Activated T-cell treated with anti-CD3 and anti-CD28 coated beads for 48 hours (primary cell): Measurements from ENCODE around the gene CTCFL.
"Not testable (repeated sequence)": the region's sequence is repeated elsewhere in the genome, so short reads cannot be mapped to it uniquely, and the experiment has no call there.

ENCODE experiments used
- DNase-seq: peaks from one replicate; pipeline ENCODE4 v3.0.0-alpha.2; 2020; ENCODE audit warnings: low read depth

The CTCFL gene

DNA sequence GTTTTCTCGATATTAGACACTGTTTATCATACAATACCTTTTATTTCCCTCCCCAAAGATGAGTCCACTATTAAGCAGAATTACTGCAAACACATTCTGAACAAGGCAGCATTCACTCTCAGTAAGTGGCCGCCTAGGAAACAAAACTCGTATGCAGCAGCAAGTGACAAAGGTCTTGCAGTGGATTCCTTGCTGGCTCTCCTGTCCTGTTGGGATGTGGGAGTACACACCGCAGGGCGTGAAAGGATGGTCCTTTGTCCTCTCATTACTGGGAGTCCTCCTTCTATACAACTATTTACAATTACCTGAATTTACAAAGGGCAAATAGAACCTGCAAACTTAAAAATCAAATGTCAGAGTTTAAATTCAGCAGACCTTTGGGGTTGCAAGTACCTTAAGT lies 16.1 kb downstream of the CTCFL start:
- DNase-seq, result no peak

GRCh38 chr20:57508381-57508780 lies 16.6 kb downstream of the CTCFL start:
- no peak for DNase-seq

DNA sequence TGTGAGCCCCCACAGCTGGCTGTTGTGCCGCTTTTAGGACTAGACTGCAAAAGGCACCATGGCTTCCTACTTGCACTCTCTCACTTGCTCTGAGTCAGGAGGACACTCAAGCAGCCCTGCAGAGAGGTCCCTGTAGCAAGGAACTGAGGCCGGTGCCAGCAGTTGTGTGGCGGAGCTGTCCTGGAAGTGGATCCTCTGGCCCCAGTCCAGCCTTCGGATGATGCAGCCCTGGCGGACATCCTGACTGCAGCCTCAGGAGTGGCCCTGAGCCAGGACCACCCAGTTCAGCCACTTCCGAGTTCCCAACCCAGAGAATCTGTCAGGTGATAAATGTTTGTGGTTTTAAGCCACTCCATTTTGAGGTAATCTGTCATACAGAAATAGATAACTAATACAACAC lies 17.5 kb downstream of the CTCFL start:
- DNase-seq, result no peak

DNA sequence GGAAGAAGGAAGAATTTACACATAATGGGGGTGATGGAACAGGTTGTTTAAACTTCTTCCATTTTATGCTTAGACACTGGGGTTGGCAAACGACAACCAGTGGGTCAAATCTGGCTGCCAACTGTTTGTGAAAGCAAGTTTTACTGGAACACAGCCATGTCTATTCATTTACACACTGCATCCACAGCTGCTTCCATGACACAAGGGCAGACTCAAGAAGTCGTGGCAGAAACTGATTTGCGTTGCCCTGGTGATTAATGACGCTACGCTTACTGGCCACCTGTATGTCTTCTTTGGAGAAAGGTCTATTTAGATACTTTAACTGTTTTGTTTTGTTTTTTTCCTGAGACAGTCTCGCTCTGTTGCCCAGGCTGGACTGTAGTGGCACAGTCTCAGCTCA lies 19.0 kb downstream of the CTCFL start:
- DNase-seq, result no peak

- no peak for DNase-seq
Measured at GRCh38 chr20:57504411-57504810, 20.5 kb downstream of the CTCFL start.

DNA sequence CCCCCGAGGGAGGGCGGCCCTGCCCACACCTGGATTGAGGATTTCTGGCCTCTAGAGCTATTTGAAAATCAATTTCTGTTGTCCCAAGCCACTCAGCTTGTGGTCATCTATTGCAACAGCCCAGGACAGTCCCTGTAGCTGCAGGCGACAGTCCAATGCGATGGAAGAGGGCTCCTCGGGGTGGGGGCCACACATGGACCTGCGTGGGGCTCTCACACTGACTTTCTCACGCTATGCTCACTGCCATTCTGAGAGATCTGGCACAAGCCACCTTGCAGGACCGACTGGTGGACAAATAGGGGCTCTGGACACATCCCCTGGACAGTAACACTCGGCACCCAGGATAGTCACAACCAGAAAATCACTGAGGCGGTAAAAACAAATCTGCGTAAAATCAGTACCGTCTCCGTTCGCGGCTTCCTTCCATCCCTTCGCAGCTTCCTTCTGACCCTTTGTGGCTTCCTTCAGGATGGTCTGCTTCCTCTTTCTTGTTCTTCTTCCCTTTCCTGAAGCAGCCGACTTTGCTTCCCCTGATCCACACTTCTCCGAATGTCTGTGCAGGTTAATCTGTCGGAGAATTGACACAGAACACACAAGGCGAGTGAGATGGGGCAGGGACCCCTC lies 21.8 kb downstream of the CTCFL start:
- DNase-seq, result no peak

DNA sequence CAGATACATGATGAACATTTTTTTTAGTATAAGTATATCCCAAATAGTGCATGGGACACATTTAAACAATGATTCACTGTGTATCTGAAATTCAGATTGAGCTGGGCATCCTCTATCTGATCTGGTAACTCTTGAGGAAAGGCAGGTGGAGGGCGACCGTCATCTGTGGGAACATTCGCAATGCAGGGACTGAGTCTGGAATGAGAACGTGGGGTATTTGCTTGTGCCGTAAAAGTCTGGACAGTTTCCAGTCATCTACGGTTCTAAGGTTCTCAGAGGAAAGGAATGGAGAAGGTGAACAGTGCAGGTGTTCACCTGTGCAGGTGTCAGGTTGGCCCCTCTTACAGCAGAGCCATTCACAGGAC lies 22.6 kb downstream of the CTCFL start:
- no peak for DNase-seq

DNA sequence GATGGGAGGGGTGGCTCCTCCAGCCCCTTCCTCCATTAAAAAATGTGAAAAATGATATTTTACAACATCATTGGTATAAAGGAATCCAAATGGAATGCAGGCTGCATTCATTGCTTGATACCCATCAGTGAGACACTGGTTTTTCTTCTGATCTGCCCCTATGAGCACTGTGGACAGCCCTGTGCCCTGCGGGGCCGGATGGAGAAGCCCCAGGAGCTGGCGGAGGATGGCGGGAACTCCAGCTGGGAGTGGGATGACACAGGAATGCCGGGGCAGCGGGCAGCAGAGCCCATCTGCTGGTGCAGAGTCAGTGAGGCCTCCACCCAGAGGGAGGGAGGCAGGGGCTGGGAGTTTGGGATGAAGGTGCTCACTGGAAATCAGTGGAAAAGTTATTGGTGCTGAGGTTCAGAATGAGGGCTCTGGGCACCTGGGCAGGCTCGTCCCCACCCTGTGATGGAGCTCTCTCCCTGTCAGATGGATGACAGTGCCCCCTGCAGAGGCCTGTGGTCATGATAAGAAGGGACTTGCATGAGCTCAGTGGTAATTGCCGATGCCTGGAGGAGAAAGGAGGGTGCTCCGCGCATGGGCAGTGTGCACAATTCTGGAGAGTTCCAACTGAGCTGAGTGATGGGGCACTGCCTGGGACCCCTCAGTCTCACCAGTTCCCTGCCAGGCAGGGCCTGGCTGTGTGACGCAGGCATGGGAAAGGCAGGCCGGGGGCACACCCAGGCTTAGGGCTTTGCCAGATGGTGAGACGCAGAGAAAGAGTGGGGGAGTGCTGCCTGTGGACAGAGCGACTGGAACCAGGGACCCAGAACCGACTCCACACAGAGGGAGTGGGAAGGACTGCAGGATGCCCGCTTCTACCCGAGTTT lies 23.2 kb downstream of the CTCFL start:
- no peak for DNase-seq

- DNase-seq, result no peak
Measured at GRCh38 chr20:57500962-57501361, 24.0 kb downstream of the CTCFL start.

DNA sequence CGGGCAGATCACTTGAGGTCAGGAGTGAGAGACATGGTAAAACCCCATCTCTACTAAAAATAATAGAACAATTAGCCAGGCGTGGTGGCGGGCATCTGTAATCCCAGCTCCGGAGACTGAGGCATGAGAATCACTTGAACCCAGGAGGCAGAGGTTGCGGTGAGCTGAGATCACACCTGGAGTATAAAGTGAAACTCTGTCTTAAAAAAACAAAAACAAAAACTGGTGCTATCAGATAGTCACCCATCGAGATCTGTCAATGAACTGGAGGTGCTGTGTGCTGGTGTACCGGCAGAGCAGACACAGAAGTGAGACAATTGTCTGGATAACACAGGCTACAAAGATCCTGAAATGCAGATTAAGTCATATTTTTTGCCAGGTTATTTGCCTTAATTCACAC lies 24.7 kb downstream of the CTCFL start:
- no peak for DNase-seq

GRCh38 chr20:57499676-57500075 lies 25.3 kb downstream of the CTCFL start:
- no peak for DNase-seq

DNA sequence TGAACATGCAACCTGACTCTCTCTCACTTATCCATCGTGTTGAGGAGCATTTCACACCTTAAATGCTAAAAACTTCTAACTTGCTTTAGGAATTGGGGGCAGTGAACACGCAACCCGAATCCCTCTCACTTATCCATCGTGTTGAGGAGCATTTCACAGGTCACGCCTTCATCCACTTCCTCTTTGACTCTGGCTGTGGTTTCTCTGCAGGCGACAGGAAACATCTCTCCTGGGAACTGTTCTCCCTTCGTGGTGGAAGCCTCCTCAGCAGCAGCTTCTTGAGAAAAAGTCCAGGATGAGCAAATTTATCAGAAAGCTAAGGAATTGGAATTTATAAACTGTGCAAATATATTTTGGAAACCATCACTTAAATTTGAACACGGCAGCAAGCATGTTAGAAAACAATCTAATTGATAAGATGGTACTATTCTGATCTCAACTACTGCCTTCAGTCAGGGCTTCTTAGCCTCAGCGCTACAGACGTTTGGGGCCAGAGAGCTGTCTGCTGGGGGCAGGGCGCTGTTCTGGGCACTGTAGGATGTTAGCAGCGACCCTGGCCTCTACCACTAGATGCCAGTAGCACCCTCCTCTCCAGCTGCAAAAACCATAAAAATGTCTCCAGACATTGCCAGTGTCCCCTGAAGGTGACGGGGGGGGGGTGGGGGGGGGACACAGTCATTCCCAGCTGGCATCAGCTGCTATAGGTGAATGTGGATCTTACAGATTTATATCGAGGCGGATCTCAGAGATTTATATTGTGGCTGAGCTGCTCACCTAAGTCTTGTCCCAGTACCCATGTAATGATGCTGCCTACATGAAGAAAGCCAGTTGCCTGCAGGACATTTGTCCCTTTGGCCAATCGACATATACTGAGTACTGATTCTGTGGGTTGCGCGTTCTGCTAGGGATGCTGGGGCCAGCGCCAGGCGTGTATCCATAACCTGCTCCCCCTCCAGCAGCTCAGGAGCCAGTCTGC lies 26.2 kb downstream of the CTCFL start:
- peak; percentile 29 for DNase-seq

DNA sequence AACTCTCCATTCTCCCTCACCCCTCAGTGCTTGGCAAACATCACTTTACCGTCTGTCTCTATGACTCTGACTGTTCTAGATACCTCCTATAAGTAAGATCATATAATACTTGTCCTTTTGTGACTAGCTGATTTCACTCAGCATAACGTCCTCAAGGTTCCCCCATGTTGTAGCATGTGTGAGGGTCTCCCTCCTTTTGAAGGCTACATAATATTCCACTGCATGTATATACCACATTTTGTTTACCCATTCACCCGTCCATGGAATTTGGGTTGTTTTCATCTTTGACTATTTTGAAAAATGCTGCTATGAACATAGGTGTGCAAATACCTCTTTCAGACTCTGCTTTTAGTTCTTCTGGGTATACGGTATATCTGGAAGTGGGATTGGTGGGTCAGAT lies 28.3 kb downstream of the CTCFL start:
- no peak for DNase-seq

GRCh38 chr20:57495978-57496377 lies 29.0 kb downstream of the CTCFL start:
- no peak for DNase-seq

DNA sequence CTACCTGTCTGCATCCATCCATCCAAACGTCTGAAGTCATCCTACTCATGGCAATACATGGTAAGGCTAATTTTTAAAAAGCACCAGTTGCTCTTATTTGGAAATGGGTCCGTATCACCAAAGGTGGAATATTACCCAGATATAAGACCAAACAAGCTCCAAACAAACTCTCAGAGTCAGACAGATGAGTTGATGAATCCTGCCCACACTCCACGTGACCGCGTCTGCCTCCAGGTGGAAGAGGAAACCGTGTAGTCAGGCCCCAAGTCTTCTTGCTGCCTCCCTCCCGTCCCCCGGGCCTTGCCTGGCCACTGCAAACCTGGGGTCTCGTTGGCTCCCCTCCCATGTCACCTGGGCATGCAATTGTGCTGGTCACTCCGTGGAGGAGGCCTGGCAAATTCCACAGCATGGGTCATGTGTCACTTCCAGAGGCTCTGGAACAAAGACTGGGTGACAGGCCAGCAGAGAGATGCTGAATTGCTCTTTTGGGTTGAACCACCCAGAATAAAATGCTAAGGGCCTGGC lies 31.8 kb downstream of the CTCFL start:
- DNase-seq, result no peak

DNA sequence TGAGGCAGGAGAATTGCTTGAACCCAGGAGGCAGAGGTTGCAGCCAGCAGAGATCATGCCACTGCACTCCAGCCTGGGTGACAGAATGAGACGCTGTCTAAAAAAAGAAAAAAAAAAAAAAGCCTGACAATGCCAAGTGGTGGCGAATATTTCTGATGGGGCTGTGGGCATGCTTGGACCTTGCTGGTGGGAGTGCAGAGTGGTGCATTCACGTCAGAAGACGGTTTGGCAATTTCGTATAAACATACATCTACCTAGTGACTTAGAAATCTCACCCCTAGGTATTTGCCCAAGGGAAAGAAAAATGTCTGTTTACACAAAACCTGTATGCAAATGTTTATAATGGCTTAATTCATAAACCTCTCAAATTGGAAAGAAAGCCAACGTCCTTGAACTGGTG lies 33.6 kb downstream of the CTCFL start:
- DNase-seq, result no peak

DNA sequence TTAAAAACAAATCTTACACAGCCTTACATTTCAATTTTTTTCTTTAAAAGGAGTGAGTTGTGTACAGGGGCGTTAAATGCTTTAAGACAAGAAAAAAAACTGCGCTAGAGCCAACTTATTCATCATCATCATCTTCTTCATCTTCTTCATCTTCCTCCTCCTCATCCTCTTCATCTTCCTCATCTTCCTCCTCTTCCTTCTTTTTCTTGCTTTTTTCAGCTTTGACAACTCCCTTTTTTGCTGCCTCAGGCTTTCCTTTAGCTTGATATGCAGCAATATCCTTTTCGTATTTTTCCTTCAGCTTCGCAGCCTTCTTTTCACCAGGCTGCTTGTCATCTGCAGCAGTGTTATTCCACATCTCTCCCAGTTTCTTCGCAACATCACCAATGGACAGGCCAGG lies 36.7 kb downstream of the CTCFL start:
- not testable (repeated sequence) for DNase-seq

- DNase-seq, result no peak
Measured at GRCh38 chr20:57485770-57486169, 39.2 kb downstream of the CTCFL start.

- DNase-seq, result no peak
Measured at GRCh38 chr20:57484772-57485171, 40.2 kb downstream of the CTCFL start.

- no peak for DNase-seq
Measured at GRCh38 chr20:57483287-57484050, 41.5 kb downstream of the CTCFL start.

DNA sequence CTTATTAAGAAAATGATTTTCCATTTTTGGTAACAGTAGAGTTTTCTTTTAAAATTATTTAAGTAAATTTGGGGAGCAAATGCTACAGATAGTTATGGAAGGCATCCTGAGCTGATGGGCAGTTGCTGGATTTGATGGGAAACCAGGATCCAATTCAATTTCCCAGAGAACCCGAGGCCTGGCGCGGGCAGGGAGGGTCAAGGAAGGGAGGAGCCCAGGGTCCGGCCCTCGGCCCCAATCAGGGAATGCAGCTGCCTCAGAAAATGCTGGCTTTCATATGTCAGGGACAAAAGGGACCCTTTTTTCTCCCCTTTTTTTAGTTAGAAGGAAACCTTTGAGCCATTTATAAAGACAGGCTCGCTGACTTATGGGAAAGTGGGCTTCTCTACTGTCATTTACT lies 42.1 kb downstream of the CTCFL start:
- no peak for DNase-seq

DNA sequence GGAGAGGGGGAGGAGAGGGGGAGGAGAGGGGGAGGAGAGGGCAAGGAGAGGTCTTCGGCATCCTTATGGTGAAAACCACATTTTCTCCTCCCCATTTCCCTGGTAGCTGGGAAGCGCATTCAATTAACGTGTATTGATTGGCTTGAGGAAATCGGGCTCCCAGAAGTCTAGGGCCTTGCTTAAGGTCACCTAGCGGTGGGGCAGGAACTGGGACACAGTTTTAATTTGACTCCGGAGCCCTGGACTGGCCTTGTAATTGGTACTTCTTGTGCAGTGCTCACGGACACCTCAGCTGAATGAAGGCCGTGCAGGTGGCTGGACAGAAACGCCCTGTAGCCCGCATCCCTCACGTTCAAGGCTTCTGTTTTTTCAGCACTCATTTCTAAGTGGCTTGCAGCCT lies 42.8 kb downstream of the CTCFL start:
- DNase-seq, result no peak
